Smooth muscle cell (in vitro differentiated cells): Measurements from ENCODE around the gene KNOP1. TPM values are rescaled to one million over a fixed set of nuclear protein-coding genes. Genes with fewer than 3 reads are reported as not detected.

Experiments
- DNase-seq: peaks from one replicate; lab custom pipeline; 2025; ENCODE audit not compliant: unreplicated experiment; lab: John Stamatoyannopoulos, UW
- H2AFZ ChIP-seq: fragments of 200-600 bp; sonication (generic); 2 replicates; pipeline ENCODE4 v1.6.0; 2016; ENCODE audit warnings: antibody characterized with exemption, low read depth, mild to moderate bottlenecking
- H3F3A ChIP-seq: fragments of 200-600 bp; sonication (generic); 2 replicates; pipeline ENCODE4 v1.6.0; 2017; ENCODE audit warnings: antibody characterized with exemption, low read depth
- H3K27ac ChIP-seq: fragments of 200-600 bp; sonication (generic); 2 replicates; pipeline ENCODE4 v1.5.1; 2016; ENCODE audit warnings: low read depth, mild to moderate bottlenecking
- H3K27me3 ChIP-seq: fragments of 200-600 bp; sonication (generic); 2 replicates; pipeline ENCODE4 v1.6.1; 2016; ENCODE audit warnings: low read depth, mild to moderate bottlenecking
- H3K36me3 ChIP-seq: fragments of 200-600 bp; sonication (generic); 2 replicates; pipeline ENCODE4 v1.5.1; 2016; ENCODE audit warnings: low read depth
- H3K4me1 ChIP-seq: fragments of 200-600 bp; sonication (generic); 2 replicates; pipeline ENCODE4 v1.5.1; 2016; ENCODE audit warnings: low read depth
- H3K4me2 ChIP-seq: fragments of 200-600 bp; sonication (generic); 2 replicates; pipeline ENCODE4 v1.6.0; 2016; ENCODE audit warnings: mild to moderate bottlenecking
- H3K4me3 ChIP-seq: fragments of 200-600 bp; sonication (generic); 2 replicates; pipeline ENCODE4 v1.5.1; 2016; ENCODE audit warnings: mild to moderate bottlenecking
- H3K79me2 ChIP-seq: fragments of 200-600 bp; sonication (generic); 2 replicates; pipeline ENCODE4 v1.6.0; 2016; ENCODE audit warnings: low read depth, mild to moderate bottlenecking
- H3K9ac ChIP-seq: fragments of 200-600 bp; sonication (generic); 2 replicates; pipeline ENCODE4 v1.6.0; 2016; ENCODE audit warnings: low read depth
- H3K9me3 ChIP-seq: fragments of 200-600 bp; sonication (generic); replicated peaks from 2 replicates; pipeline ENCODE4 v1.5.1; 2016; ENCODE audit warnings: low read depth
- H4K20me1 ChIP-seq: fragments of 200-600 bp; sonication (generic); 2 replicates; pipeline ENCODE4 v1.6.0; 2016; ENCODE audit warnings: low read depth
- CTCF ChIP-seq: fragments of 200-600 bp; sonication (generic); IDR thresholded peaks from 2 replicates; pipeline ENCODE4 v1.5.1; 2017; ENCODE audit warnings: borderline replicate concordance, mild to moderate bottlenecking, antibody characterized with exemption; ENCODE audit not compliant: insufficient read depth, poor library complexity, severe bottlenecking
- WGBS: methylation state at CpG from one replicate; pipeline ENCODE4 v1.1.7; 2016; ENCODE audit warnings: low lambda C conversion rate; 5-methylcytosine and 5-hydroxymethylcytosine counted together
- polyA plus RNA-seq: library from polyadenylated mRNA; unstranded; fragments of >200 nt; fragmentation: Nextera tagmentation; extraction: Ambion mirVana; gene quantifications from 2 replicates; pipeline ENCODE4 v1.2.1, GENCODE V29; 2016
- total RNA-seq: library from RNA; depleted of rRNA; stranded (reverse); fragments of >200 nt; gene quantifications from 2 replicates; pipeline ENCODE4 v1.2.3, GENCODE V29; 2014

Gene KNOP1
- total and polyA plus RNA-seq, 2 experiments from 2014 or later = 31.0 to 32.6 TPM

GRCh38 chr16:19757762-19758595 lies 40.0 kb upstream of the KNOP1 start:
- DNase-seq = no peak
- peak overlapping the region; percentile 28 for H2AFZ ChIP-seq

GRCh38 chr16:19757026-19757425 lies 39.0 kb upstream of the KNOP1 start:
- Histone ChIP-seq H4K20me1 (no peaks in the 10 kb centered on the region), H3K4me2 (no peak overlapping the region), H3K79me2 (no peaks in the 10 kb centered on the region), H3K36me3 (no peaks in the 10 kb centered on the region), H3F3A (no peaks in the 10 kb centered on the region), H3K4me1 (no peaks in the 10 kb centered on the region), H2AFZ (no peak overlapping the region), H3K4me3 (no peak overlapping the region), H3K9me3 (no peaks in the 10 kb centered on the region), H3K27me3 (no peaks in the 10 kb centered on the region), H3K27ac (no peak overlapping the region), H3K9ac (no peak overlapping the region)
- no peak for DNase-seq
- TF ChIP-seq CTCF = no peak
- 86% methylated on average over 5 of the region's 5 CpGs for WGBS

More at GRCh38 chr16:19757762-19758595, 40.0 kb upstream of the KNOP1 start:
- H3K9ac ChIP-seq = no peak overlapping the region
- WGBS = 61% methylated on average over 8 of the region's 8 CpGs
- H3K36me3 ChIP-seq = no peaks in the 10 kb centered on the region
- no peak overlapping the region for H3K27ac ChIP-seq
- H3K9me3 ChIP-seq = no peaks in the 10 kb centered on the region
- no peaks in the 10 kb centered on the region for H3F3A ChIP-seq
- H3K27me3 ChIP-seq = no peaks in the 10 kb centered on the region
- peak overlapping the region; percentile 22 for H3K4me3 ChIP-seq
- H3K4me1 ChIP-seq = no peaks in the 10 kb centered on the region
- H3K4me2 ChIP-seq = peak overlapping the region; percentile 68
- H4K20me1 ChIP-seq = no peaks in the 10 kb centered on the region
- no peak for TF ChIP-seq CTCF
- H3K79me2 ChIP-seq = no peaks in the 10 kb centered on the region

- Histone ChIP-seq H3K4me2 (no peak overlapping the region), H3K9ac (no peak overlapping the region), H3K79me2 (no peaks in the 10 kb centered on the region), H2AFZ (no peak overlapping the region), H3K4me3 (no peak overlapping the region), H3K4me1 (no peaks in the 10 kb centered on the region), H3F3A (no peaks in the 10 kb centered on the region), H3K27ac (no peak overlapping the region), H3K9me3 (no peaks in the 10 kb centered on the region), H3K36me3 (no peaks in the 10 kb centered on the region), H4K20me1 (no peaks in the 10 kb centered on the region), H3K27me3 (no peaks in the 10 kb centered on the region)
- no peak for DNase-seq
- TF ChIP-seq CTCF = no peak
- 97% methylated on average over 3 of the region's 3 CpGs for WGBS
Measured at GRCh38 chr16:19755268-19755667, 37.2 kb upstream of the KNOP1 start.

GRCh38 chr16:19754644-19755036 lies 36.6 kb upstream of the KNOP1 start:
- Histone ChIP-seq H3K36me3 (no peaks in the 10 kb centered on the region), H3K27ac (no peak overlapping the region), H3K4me2 (no peak overlapping the region)

More at GRCh38 chr16:19754644-19755036, 36.6 kb upstream of the KNOP1 start:
- Histone ChIP-seq H3K4me1 (no peaks in the 10 kb centered on the region), H4K20me1 (no peaks in the 10 kb centered on the region), H3K9ac (no peak overlapping the region), H3K79me2 (no peaks in the 10 kb centered on the region), H3K9me3 (no peaks in the 10 kb centered on the region), H2AFZ (no peak overlapping the region), H3F3A (no peaks in the 10 kb centered on the region), H3K27me3 (no peaks in the 10 kb centered on the region), H3K4me3 (no peak overlapping the region)
- no peak for TF ChIP-seq CTCF
- WGBS = 98% methylated on average over 1 of the region's 1 CpG
- DNase-seq = no peak
